Ascending aorta (tissue), 2 donors: ENCODE results near the gene CIITA. TPM values are rescaled to one million over a fixed set of nuclear protein-coding genes. Genes with fewer than 3 reads are reported as not detected.
A peak's percentile ranks its signal among the peaks of the same experiment; 100 is the strongest.

Source experiments
- DNase-seq, 2 donors: peaks; one replicate each; pipeline ENCODE4 v3.0.0-alpha.2; 2019; ENCODE audit warnings: low spot score in 2 of 2
- H3K27ac ChIP-seq, 2 donors: fragments of 200-600 bp; sonication (generic); one replicate each; pipeline ENCODE4 v1.5.1; 2016 to 2017; ENCODE audit warnings: mild to moderate bottlenecking in 1 of 2
- H3K27me3 ChIP-seq: fragments of 200-600 bp; sonication (generic); one replicate; pipeline ENCODE4 v1.5.1; 2017
- H3K36me3 ChIP-seq, 2 donors: fragments of 200-600 bp; sonication (generic); one replicate each; pipeline ENCODE4 v1.5.1; 2016
- H3K4me1 ChIP-seq, 2 donors: fragments of 200-600 bp; sonication (generic); one replicate each; pipeline ENCODE4 v1.5.1; 2016 to 2017; ENCODE audit warnings: mild to moderate bottlenecking in 1 of 2
- H3K4me3 ChIP-seq, 2 donors: fragments of 200-600 bp; sonication (generic); one replicate each; pipeline ENCODE4 v1.5.1; 2016 to 2017; ENCODE audit warnings: mild to moderate bottlenecking in 1 of 2
- H3K9me3 ChIP-seq, 2 donors: fragments of 200-600 bp; sonication (generic); one replicate each; pipeline ENCODE4 v1.5.1; 2016
- intact Hi-C: fragments of 100-400 bp; cut with DNase I; formaldehyde crosslinking; loops from one replicate; pipeline ENCODE4 v1.15.1; 2023
- total RNA-seq: library from RNA; depleted of rRNA; stranded (reverse); fragments of >200 nt; gene quantifications from one replicate; pipeline ENCODE4 v1.1.0, GENCODE V29; 2016
- TF ChIP-seq, protein P1 (sequence below), 3 experiments: fragments of 200-600 bp in 2 of 3; fragments of 450-650 bp in 1 of 3; sonication (generic) in 2 of 3; IDR thresholded peaks; one replicate each; pipeline ENCODE4 v1.5.1; 2016 to 2019; ENCODE audit warnings: antibody characterized with exemption in 3 of 3, mild to moderate bottlenecking in 1 of 3, moderate library complexity in 1 of 3

The CIITA gene
- total RNA-seq, 1 donor from 2014 or later: 19.4 TPM

- H3K4me1 ChIP-seq: peaks cover under 1 to 38% of the 10 kb centered on the region in 2 donors
- TF ChIP-seq, protein P1, sequence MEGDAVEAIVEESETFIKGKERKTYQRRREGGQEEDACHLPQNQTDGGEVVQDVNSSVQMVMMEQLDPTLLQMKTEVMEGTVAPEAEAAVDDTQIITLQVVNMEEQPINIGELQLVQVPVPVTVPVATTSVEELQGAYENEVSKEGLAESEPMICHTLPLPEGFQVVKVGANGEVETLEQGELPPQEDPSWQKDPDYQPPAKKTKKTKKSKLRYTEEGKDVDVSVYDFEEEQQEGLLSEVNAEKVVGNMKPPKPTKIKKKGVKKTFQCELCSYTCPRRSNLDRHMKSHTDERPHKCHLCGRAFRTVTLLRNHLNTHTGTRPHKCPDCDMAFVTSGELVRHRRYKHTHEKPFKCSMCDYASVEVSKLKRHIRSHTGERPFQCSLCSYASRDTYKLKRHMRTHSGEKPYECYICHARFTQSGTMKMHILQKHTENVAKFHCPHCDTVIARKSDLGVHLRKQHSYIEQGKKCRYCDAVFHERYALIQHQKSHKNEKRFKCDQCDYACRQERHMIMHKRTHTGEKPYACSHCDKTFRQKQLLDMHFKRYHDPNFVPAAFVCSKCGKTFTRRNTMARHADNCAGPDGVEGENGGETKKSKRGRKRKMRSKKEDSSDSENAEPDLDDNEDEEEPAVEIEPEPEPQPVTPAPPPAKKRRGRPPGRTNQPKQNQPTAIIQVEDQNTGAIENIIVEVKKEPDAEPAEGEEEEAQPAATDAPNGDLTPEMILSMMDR (IDR thresholded peaks at IDR 0.05): no peak
- no peaks in the 10 kb centered on the region for H3K9me3 ChIP-seq
- DNase-seq: no peak
- peak overlapping the region in 1 of 2 donors; percentile 48 for H3K27ac ChIP-seq
- no peak overlapping the region for H3K4me3 ChIP-seq
- no peaks in the 10 kb centered on the region for H3K36me3 ChIP-seq
- intact Hi-C loops: loop anchor here (2.0 to 5.0 kb wide), 6 partner anchors 90 to 662 kb away; partner anchors contain the start of gene EMP2
- H3K27me3 ChIP-seq: no peaks in the 10 kb centered on the region
Observed at GRCh38 chr16:10919003-10919351, 42.0 kb downstream of the CIITA start.

GRCh38 chr16:10920726-10921427, 43.9 kb downstream of the CIITA start:
- Histone ChIP-seq H3K9me3 (no peaks in the 10 kb centered on the region), H3K36me3 (peaks cover 0 to 15% of the 10 kb centered on the region in 2 donors), H3K4me1 (peaks cover 5 to 44% of the 10 kb centered on the region in 2 donors), H3K27me3 (no peaks in the 10 kb centered on the region), H3K27ac (no peak overlapping the region), H3K4me3 (no peak overlapping the region)
- intact Hi-C loops: no loop called here
- DNase-seq: no peak
- TF ChIP-seq, protein P1 (IDR thresholded peaks at IDR 0.05): no peak

GRCh38 chr16:10921536-10922327, 44.7 kb downstream of the CIITA start:
- peak overlapping the region; percentile 1 to 2 for H3K4me3 ChIP-seq
- H3K4me1 ChIP-seq: peaks cover 5 to 44% of the 10 kb centered on the region in 2 donors
- H3K27ac ChIP-seq: peak overlapping the region; percentile 70 to 73
- H3K27me3 ChIP-seq: no peaks in the 10 kb centered on the region
- DNase-seq: peak in 1 of 2 donors; percentile 25
- TF ChIP-seq, protein P1 (IDR thresholded peaks at IDR 0.05): no peak
- intact Hi-C loops: loop anchor here (2.0 kb wide), 1 partner anchor 21 kb away; the partner anchor contains the start of gene DEXI
- peaks cover 3 to 22% of the 10 kb centered on the region in 2 donors for H3K36me3 ChIP-seq
- H3K9me3 ChIP-seq: no peaks in the 10 kb centered on the region

DNA sequence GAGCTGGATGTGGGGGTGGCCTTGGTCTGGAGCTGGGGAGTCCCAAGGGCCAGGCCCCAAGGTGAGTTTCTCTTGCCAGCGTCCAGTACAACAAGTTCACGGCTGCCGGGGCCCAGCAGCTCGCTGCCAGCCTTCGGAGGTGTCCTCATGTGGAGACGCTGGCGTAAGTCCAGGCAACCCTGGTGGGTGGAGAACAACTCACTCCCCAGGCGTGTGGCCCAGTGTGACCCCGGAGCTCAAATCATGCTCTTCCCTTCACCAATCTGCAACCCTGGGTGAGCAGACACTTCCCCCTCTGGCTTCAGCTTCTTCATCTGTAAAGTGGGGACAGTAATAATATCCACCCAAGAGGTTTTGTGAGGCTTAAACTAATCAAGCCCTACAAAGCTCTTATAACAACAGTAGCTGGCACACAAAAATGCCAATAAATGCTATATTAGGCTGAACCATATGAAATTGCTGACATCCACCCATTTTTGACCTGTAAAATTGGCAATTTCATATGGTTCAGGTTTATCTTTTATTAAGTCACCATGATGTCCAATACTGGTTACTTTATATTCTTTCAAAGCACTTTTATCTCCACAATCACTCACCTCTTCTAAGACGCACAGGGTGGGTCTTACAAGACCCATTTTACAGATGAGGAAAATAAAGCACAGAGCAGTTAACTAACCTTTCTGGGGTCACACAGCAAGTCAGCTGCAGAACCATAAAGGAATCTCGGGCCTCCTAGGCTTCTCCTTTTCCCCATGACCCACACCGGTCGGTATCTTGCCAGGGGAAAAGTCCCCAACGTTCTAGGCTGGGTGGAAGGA, 45.5 kb downstream of the CIITA start:
- H3K27me3 ChIP-seq: no peaks in the 10 kb centered on the region
- H3K36me3 ChIP-seq: peaks cover 9 to 30% of the 10 kb centered on the region in 2 donors
- peaks cover 5 to 44% of the 10 kb centered on the region in 2 donors for H3K4me1 ChIP-seq
- DNase-seq: peak; percentile 62 to 88
- TF ChIP-seq, protein P1 (IDR thresholded peaks at IDR 0.05): no peak
- H3K9me3 ChIP-seq: no peaks in the 10 kb centered on the region
- H3K27ac ChIP-seq: peak overlapping the region; percentile 70 to 73
- peak overlapping the region; percentile 1 to 2 for H3K4me3 ChIP-seq
- intact Hi-C loops: loop anchor here (2.0 kb wide), 1 partner anchor 20 kb away; the partner anchor contains the start of gene DEXI

GRCh38 chr16:10923146-10923649, 46.2 kb downstream of the CIITA start:
- Histone ChIP-seq H3K36me3 (peaks cover 16 to 36% of the 10 kb centered on the region in 2 donors), H3K4me3 (no peak overlapping the region), H3K9me3 (no peaks in the 10 kb centered on the region), H3K27ac (peak overlapping the region; percentile 73 to 76), H3K4me1 (peaks cover 5 to 42% of the 10 kb centered on the region in 2 donors), H3K27me3 (no peaks in the 10 kb centered on the region)
- DNase-seq: no peak
- intact Hi-C loops: loop anchor here (2.0 kb wide), 1 partner anchor 20 kb away; the partner anchor contains the start of gene DEXI
- TF ChIP-seq, protein P1 (IDR thresholded peaks at IDR 0.05): no peak
